Measurements from ENCODE around the gene ANKDD1A.

The ANKDD1A gene

DNA sequence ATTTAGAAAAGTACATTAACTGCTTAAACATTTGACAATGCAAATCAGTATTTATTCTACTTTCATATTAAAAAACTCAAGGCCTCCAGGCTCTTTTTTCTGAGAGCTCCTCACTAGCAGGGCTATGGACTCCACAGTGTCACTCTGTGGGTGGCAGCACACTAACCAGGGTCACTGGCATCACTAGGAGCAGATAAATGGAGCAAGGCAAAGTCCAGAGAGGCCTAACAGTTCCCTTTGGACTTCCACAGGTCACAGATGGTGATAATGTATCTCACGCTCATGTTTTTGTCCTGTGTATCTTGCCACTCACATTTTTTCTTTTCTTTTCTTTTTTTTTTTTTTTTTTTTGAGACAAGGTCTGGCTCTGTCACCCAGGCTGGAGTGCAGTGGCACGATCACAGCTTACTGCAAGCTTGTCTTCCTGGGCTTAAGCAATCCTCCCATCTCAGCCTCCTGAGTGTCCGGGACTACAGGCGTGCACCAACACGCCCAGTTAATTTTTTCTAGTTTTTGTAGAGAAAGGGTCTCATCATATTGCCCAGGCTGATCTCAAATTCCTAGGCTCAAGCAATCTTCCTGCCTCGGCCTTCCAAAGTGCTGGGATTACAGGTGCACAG is 70.2 kb downstream of the ANKDD1A start:
- H3K4me3 ChIP-seq (replicated peaks; ENCODE audit: low read depth, low read length) = no peak overlapping the region
- no peak for DNase-seq (ENCODE audit: low read depth)
- no peak for TF ChIP-seq CTCF (IDR thresholded peaks at IDR 0.05; ENCODE audit: low read length, missing control alignments)

GRCh38 chr15:64982472-64982871 is 70.8 kb downstream of the ANKDD1A start:
- no peak for DNase-seq (ENCODE audit: low read depth)
- TF ChIP-seq CTCF (IDR thresholded peaks at IDR 0.05; ENCODE audit: low read length, missing control alignments) = no peak
- H3K4me3 ChIP-seq (replicated peaks; ENCODE audit: low read depth, low read length) = no peak overlapping the region

DNA sequence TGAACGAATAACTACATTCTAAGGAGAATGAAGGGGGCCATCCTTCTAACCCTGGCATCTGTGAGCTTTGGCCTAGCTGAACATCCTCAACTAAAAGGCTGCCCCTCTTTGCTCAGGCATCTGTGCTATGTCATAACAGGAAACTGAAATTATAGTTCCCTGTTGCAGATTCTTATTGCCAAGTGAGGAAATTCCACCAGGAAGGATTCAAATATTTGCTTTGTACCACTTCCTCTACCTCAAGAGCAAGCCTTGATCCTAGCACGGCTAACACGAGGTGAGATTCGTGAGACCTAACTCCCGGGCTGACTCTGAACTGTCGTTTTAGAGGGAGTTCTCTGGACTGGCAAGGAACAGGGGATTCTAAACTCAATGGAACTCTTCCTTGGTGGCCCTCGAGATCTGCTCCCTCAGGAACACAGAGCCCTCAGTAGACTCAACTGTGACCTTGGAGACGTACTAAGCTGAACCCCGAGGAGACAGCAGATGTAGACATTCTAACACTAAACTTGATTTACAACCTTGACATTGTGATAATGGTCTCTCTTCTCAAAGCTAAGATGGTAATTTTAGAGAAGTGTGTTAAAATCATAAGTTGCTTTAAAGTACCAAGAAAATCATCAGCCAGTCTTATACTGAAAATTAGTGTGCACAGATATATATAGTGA is 73.8 kb downstream of the ANKDD1A start:
- H3K4me3 ChIP-seq (replicated peaks; ENCODE audit: low read depth, low read length) = no peak overlapping the region
- DNase-seq (ENCODE audit: low read depth) = peak; percentile 64

GRCh38 chr15:64987136-64987535 is 75.4 kb downstream of the ANKDD1A start:
- H3K4me3 ChIP-seq (replicated peaks; ENCODE audit: low read depth, low read length) = no peak overlapping the region
- TF ChIP-seq CTCF (IDR thresholded peaks at IDR 0.05; ENCODE audit: low read length, missing control alignments) = no peak
- DNase-seq (ENCODE audit: low read depth) = no peak

More for the DNA sequence above, 73.8 kb downstream of the ANKDD1A start:
- no peak for TF ChIP-seq CTCF (IDR thresholded peaks at IDR 0.05; ENCODE audit: low read length, missing control alignments)

GRCh38 chr15:64989416-64990167 is 77.9 kb downstream of the ANKDD1A start, which contains the start of gene SPG21:
SPG21 (minus strand) TSS chr15:64989914; CDS start chr15:64983569, 6,345 bp downstream.
- DNase-seq (ENCODE audit: low read depth) = peak; percentile 96
- no peak for TF ChIP-seq CTCF (IDR thresholded peaks at IDR 0.05; ENCODE audit: low read length, missing control alignments)
- H3K4me3 ChIP-seq (replicated peaks; ENCODE audit: low read depth, low read length) = peak within 1 kb of the TSS; percentile 95

DNA sequence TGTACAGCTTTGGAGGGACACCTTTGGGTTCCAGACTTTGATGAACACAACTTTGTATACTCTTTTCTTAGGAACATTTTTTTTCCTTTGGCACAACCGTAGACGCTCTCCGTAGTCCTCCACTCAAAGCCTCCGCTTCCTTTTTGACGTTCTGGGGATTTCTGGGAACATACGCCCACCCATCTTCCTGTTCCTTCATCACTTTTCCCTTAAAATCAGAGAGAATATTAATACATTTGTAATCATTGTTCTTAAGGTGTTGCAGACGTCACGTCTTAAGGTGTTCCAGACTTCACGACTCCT is 78.4 kb downstream of the ANKDD1A start:
- no peak for DNase-seq (ENCODE audit: low read depth)
- H3K4me3 ChIP-seq (replicated peaks; ENCODE audit: low read depth, low read length) = peak overlapping the region; percentile 66
- no peak for TF ChIP-seq CTCF (IDR thresholded peaks at IDR 0.05; ENCODE audit: low read length, missing control alignments)

All from fibroblast of pulmonary artery (primary cell).